ENCODE results near the gene FTO.

DNA sequence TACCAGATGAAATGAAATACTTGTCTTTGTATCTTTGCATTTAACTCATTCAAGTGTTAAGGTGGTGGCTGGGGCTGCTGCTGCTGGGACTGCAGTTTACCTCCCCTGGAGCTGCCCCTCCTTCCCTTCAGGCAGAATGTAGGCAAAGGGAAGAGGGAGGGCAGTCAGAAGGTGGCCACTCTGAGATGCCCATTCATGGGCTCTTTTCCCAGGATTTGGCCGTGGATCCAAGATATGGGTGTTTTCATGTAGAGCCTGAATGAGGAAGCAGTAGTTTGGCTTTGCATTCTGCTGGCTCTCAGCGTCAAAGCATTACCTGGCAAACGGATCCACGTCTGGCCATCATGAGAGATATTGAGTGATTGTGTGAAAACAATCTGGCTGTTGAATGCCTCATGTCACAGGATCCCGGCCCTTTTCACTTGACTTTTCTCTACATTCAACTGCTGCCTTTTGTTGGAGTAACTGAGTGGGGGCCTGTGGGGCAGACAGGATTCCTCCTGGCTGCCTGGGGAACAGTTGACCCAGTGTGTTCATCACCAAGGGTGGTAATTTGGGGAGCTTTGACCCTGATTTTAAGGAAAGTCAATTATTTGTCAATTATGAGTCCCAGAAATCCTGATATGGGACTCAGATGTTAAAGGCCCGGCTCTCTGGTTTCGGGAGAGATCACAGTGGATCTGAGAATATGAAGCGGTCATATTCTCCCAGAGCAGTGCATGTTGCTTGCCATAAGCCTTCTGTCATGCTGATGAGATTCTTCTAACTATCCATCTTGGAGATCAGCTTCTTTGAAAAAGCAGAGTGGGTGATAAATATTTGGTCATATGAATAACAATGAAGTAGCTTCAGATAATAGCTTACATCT is 345.9 kb downstream of the FTO start:
- TF ChIP-seq, protein P1, sequence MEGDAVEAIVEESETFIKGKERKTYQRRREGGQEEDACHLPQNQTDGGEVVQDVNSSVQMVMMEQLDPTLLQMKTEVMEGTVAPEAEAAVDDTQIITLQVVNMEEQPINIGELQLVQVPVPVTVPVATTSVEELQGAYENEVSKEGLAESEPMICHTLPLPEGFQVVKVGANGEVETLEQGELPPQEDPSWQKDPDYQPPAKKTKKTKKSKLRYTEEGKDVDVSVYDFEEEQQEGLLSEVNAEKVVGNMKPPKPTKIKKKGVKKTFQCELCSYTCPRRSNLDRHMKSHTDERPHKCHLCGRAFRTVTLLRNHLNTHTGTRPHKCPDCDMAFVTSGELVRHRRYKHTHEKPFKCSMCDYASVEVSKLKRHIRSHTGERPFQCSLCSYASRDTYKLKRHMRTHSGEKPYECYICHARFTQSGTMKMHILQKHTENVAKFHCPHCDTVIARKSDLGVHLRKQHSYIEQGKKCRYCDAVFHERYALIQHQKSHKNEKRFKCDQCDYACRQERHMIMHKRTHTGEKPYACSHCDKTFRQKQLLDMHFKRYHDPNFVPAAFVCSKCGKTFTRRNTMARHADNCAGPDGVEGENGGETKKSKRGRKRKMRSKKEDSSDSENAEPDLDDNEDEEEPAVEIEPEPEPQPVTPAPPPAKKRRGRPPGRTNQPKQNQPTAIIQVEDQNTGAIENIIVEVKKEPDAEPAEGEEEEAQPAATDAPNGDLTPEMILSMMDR (conservative IDR thresholded peaks at IDR 0.05 in 1 of 2, IDR thresholded peaks at IDR 0.05 in 1 of 2; ENCODE audit: extremely low read depth in 1 of 2, insufficient read depth in 1 of 2, low read depth in 1 of 2, low read length in 2 of 2) = no peak
- TF ChIP-seq EZH2 (IDR thresholded peaks at IDR 0.05; ENCODE audit: borderline replicate concordance, low read length) = no peak

Measured in mammary epithelial cell (primary cell).